ENCODE data around the gene ANKIB1.

DNA sequence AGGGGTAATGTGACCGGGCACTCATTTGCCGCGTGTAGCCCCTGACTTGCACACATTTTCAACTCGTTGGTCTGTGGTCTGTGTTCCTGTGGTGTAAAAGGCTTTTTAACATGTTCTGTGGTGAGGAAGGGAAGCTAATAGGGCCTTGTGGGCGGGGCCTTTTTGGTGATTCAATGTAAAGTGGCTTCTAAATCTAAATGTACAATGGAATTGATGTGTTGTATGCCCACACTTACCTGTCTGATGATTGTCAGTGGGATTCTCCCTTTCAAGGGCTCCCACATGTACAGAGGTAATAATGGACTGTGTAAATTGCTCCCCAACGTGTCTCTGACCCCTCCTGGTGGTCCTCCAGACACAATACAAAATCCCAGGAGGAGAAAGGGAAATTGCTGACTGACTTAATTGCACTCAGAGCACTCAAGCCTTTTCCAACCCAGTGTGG is 158.4 kb downstream of the ANKIB1 start:
- TF ChIP-seq, protein P1, sequence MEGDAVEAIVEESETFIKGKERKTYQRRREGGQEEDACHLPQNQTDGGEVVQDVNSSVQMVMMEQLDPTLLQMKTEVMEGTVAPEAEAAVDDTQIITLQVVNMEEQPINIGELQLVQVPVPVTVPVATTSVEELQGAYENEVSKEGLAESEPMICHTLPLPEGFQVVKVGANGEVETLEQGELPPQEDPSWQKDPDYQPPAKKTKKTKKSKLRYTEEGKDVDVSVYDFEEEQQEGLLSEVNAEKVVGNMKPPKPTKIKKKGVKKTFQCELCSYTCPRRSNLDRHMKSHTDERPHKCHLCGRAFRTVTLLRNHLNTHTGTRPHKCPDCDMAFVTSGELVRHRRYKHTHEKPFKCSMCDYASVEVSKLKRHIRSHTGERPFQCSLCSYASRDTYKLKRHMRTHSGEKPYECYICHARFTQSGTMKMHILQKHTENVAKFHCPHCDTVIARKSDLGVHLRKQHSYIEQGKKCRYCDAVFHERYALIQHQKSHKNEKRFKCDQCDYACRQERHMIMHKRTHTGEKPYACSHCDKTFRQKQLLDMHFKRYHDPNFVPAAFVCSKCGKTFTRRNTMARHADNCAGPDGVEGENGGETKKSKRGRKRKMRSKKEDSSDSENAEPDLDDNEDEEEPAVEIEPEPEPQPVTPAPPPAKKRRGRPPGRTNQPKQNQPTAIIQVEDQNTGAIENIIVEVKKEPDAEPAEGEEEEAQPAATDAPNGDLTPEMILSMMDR (conservative IDR thresholded peaks at IDR 0.05; ENCODE audit: low read length) = peak; percentile 35
- TF ChIP-seq EZH2phosphoT487 (IDR thresholded peaks at IDR 0.05; ENCODE audit: borderline replicate concordance) = peak; percentile 60; the same call in 1 of the 2 replicates

All from Loucy (cell line).